A673 (cell line): ENCODE measurements around the gene CARD9. TPM values are rescaled to one million over a fixed set of nuclear protein-coding genes. Genes with fewer than 3 reads are reported as not detected.

Experiments used
- BruUV-seq: library from RNA; stranded (reverse); fragments of 400-500 nt; replicated peaks from 2 replicates; lab custom pipeline; 2021; lab: Mats Ljungman, UMichigan
- CTCF ChIA-PET: fragments of 300-600 bp; sonication (Branson Sonifier 250); formaldehyde crosslinking; loops from one replicate; lab custom pipeline; 2022; ENCODE audit warnings: antibody characterized with exemption; lab: Charles Lee
- POLR2A ChIA-PET: fragments of 300-600 bp; sonication (Branson Sonifier 250); formaldehyde crosslinking; loops from one replicate; lab custom pipeline; 2022; ENCODE audit warnings: antibody characterized with exemption; ENCODE audit not compliant: low non-redundant PET; lab: Charles Lee
- DNase-seq: peaks from one replicate; pipeline ENCODE4 v3.0.0-alpha.2; 2015; ENCODE audit warnings: low spot score
- H3K27ac ChIP-seq: fragments of 200-600 bp; sonication (generic); 2 replicates; pipeline ENCODE4 v1.5.1; 2016; ENCODE audit warnings: mixed run types, low read depth, mild to moderate bottlenecking, mixed read lengths, antibody characterized with exemption, low read length; ENCODE audit not compliant: poor library complexity, severe bottlenecking
- H3K27me3 ChIP-seq: fragments of 200-600 bp; sonication (generic); replicated peaks from 2 replicates; pipeline ENCODE4 v1.6.1; 2017; ENCODE audit warnings: mixed run types, low read depth, mild to moderate bottlenecking, mixed read lengths, antibody characterized with exemption, low read length; ENCODE audit not compliant: insufficient read depth, poor library complexity
- H3K36me3 ChIP-seq: fragments of 200-600 bp; sonication (generic); 2 replicates; pipeline ENCODE4 v1.6.1; 2016; ENCODE audit warnings: mixed run types, mild to moderate bottlenecking, mixed read lengths, antibody characterized with exemption, low read length; ENCODE audit not compliant: insufficient read depth, poor library complexity, severe bottlenecking
- H3K4me1 ChIP-seq: fragments of 200-600 bp; sonication (generic); 2 replicates; pipeline ENCODE4 v1.6.1; 2017; ENCODE audit warnings: mixed run types, mild to moderate bottlenecking, mixed read lengths, antibody characterized with exemption, low read length; ENCODE audit not compliant: insufficient read depth, poor library complexity, severe bottlenecking
- H3K4me3 ChIP-seq: fragments of 200-600 bp; sonication (generic); 2 replicates; pipeline ENCODE4 v1.5.1; 2016; ENCODE audit warnings: low read depth, mixed run types, mild to moderate bottlenecking, mixed read lengths, low read length; ENCODE audit not compliant: poor library complexity, severe bottlenecking
- H3K9me3 ChIP-seq: fragments of 200-600 bp; sonication (generic); 2 replicates; pipeline ENCODE4 v1.6.1; 2016; ENCODE audit warnings: mixed run types, low read depth, mild to moderate bottlenecking, mixed read lengths, antibody characterized with exemption, low read length; ENCODE audit not compliant: poor library complexity, severe bottlenecking
- EZH2 ChIP-seq: fragments of 200-600 bp; sonication (generic); IDR thresholded peaks from 2 replicates; pipeline ENCODE4 v1.6.1; 2017; ENCODE audit warnings: borderline replicate concordance, low read depth, mild to moderate bottlenecking, mixed read lengths, antibody characterized with exemption, low read length; ENCODE audit not compliant: poor library complexity, severe bottlenecking
- intact Hi-C: fragments of 100-400 bp; cut with micrococcal nuclease; formaldehyde crosslinking; loops from one replicate; pipeline ENCODE4 v1.10.0; 2022; ENCODE audit not compliant: unreplicated experiment
- total RNA-seq: library from RNA; stranded (reverse); gene quantifications from 2 replicates; pipeline ENCODE4 v1.2.3, GENCODE V29; 2021
- TF ChIP-seq, protein P1 (sequence below): fragments of 300-800, 200-600 bp; sonication (generic); conservative IDR thresholded peaks from 2 replicates; pipeline ENCODE4 v1.5.1; 2017; ENCODE audit warnings: low read depth, mild to moderate bottlenecking, antibody characterized with exemption, low read length, moderate library complexity, mixed read lengths

CARD9 gene
- total RNA-seq, 1 experiment from 2014 or later, result 5.4 TPM

DNA sequence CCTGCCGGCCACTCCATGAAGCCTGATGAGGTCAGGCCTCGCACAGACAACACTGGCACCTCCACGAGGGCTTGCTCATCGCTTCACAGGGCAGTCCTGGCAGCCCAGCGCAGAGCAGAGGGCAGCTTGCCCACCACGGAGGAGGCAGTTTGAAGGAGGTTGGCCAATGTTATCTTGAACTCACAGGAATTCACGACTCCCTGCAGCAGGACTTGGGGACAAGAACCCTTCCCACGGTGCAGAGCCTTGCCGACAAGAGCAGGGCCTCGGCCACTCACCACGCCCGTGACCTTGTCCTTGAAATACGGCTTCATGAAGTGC, 21.5 kb upstream of the CARD9 start:
- H3K36me3 ChIP-seq, result peaks cover 70% of the 10 kb centered on the region
- H3K27ac ChIP-seq, result no peak overlapping the region
- TF ChIP-seq, protein P1, sequence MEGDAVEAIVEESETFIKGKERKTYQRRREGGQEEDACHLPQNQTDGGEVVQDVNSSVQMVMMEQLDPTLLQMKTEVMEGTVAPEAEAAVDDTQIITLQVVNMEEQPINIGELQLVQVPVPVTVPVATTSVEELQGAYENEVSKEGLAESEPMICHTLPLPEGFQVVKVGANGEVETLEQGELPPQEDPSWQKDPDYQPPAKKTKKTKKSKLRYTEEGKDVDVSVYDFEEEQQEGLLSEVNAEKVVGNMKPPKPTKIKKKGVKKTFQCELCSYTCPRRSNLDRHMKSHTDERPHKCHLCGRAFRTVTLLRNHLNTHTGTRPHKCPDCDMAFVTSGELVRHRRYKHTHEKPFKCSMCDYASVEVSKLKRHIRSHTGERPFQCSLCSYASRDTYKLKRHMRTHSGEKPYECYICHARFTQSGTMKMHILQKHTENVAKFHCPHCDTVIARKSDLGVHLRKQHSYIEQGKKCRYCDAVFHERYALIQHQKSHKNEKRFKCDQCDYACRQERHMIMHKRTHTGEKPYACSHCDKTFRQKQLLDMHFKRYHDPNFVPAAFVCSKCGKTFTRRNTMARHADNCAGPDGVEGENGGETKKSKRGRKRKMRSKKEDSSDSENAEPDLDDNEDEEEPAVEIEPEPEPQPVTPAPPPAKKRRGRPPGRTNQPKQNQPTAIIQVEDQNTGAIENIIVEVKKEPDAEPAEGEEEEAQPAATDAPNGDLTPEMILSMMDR, result no peak
- TF ChIP-seq EZH2, result no peak
- H3K4me3 ChIP-seq, result no peak overlapping the region
- no peaks in the 10 kb centered on the region for H3K9me3 ChIP-seq
- ChIA-PET POLR2A (no interaction called here), CTCF (no interaction called here)
- H3K27me3 ChIP-seq, result no peaks in the 10 kb centered on the region
- no peak for DNase-seq
- BruUV-seq, result no TSS peak
- H3K4me1 ChIP-seq, result peaks cover 3% of the 10 kb centered on the region
- intact Hi-C loops, result no loop called here

DNA sequence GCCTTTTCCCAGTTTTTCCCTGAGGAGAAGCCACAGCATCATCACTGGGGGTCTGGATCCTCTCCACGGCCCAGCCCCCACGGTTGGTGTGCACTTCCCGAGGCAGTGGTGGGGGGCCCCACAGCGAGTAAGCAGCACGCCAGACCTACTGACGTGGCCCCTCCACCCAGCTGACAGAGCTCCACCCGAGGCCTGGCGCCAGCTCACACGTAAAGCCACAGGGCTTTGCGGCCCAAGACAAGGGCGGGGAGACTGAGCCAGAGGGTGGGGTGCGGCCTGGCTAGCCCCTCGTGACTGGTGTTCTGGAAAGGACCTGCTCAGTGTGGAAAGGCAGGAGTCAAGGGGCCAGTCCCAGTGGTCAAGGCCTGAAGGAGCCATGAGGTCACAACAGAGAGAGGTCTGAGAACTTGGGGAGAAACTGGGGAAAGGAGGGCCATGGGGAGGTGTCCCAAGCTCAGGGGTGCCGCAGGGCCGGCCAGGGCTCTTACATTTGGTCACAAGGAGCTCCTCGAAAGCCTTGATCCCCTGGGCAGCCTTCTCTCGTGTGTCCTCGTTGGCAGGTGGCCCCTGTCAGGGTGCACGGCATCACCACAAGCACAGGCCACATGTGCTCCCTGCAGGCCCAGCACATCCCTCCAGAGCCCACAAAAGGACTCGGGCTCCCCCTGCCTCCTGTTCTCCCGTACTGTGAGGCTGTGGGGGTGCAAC, 21.0 kb upstream of the CARD9 start:
- no peak for TF ChIP-seq EZH2
- TF ChIP-seq, protein P1, result no peak
- ChIA-PET POLR2A (no interaction called here), CTCF (no interaction called here)
- no peak for DNase-seq
- H3K4me1 ChIP-seq, result peaks cover 3% of the 10 kb centered on the region
- intact Hi-C loops, result no loop called here
- no TSS peak for BruUV-seq
- H3K27ac ChIP-seq, result no peak overlapping the region
- no peaks in the 10 kb centered on the region for H3K27me3 ChIP-seq
- H3K9me3 ChIP-seq, result no peaks in the 10 kb centered on the region
- H3K36me3 ChIP-seq, result peaks cover 70% of the 10 kb centered on the region
- H3K4me3 ChIP-seq, result no peak overlapping the region

DNA sequence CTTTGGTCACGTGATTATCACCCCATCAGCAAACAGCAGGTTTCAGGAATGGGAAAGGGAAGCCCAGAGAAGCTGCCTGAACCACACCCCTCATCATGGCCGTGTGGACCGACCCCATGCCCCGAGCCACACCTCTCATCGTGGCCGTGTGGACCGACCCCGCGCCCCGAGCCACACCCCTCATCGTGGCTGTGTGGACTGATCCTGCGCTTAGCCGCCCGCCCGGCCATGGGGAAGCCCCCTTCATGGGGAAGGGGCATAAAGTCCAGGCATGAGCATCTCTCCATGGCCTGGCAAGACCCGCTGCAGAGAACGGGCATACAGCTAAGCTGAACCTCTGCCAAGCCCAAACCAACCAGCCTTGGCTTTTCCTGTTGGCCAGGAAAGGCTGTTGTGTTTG, 20.1 kb upstream of the CARD9 start:
- TF ChIP-seq EZH2, result no peak
- TF ChIP-seq, protein P1, result no peak
- BruUV-seq, result no TSS peak
- no peaks in the 10 kb centered on the region for H3K4me1 ChIP-seq
- H3K27me3 ChIP-seq, result no peaks in the 10 kb centered on the region
- no peaks in the 10 kb centered on the region for H3K9me3 ChIP-seq
- H3K27ac ChIP-seq, result no peak overlapping the region
- POLR2A ChIA-PET, result no interaction called here
- H3K4me3 ChIP-seq, result no peak overlapping the region
- peaks cover 70% of the 10 kb centered on the region for H3K36me3 ChIP-seq
- CTCF ChIA-PET, result no interaction called here
- intact Hi-C loops, result no loop called here
- no peak for DNase-seq
